Myometrial cell (primary cell): ENCODE results near the gene TP53TG3F. TPM values are rescaled to one million over a fixed set of nuclear protein-coding genes. Genes with fewer than 3 reads are reported as not detected.

Experiments used
- total RNA-seq: library from RNA; depleted of rRNA; stranded (reverse); fragments of >200 nt; gene quantifications from 2 replicates; pipeline ENCODE4 v1.2.3, GENCODE V29; 2015

Gene TP53TG3F, protein sequence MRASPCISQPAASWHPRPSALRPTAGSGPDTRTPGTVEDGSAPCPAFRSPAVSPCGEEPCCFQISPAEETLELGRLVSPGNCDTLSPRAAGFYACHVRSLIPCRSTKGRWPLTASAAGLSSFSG
- not detected in 2 replicates for total RNA-seq

DNA sequence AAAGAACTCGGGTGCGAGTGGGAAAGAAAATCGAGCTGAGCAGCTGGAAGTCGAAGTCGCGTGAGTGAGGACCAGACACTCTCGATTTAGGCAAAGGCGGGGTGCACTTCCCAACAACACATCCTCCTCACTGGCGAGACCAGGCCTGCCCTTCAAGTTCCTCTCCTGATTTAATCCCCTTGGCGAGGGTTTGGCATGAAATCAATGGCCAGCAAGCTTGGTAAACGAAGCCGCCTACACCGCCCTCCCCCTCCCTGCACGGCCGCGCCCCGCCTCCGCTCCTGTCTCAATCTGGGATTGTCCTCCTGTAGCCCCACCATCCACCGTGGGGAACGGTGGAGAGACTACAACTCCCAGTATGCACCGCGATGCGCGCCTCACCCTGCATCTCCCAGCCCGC is at the start of gene TP53TG3F:
TSS of gene TP53TG3F (plus strand) at position 301 of the 400 bp plus-strand sequence. CDS start at position 369, 68 bp downstream.

Other genes starting within 250 kb of the TP53TG3F start
- not detected in 2 replicates for gene TP53TG3E, start 155.3 kb upstream of the TP53TG3F start, total RNA-seq
- gene TP53TG3B, start 98.8 kb upstream of the TP53TG3F start, total RNA-seq: not detected in 2 replicates